Stimulated activated CD4-positive, alpha-beta T cell treated with anti-CD3 and anti-CD28 coated beads, TNF-alpha, amount 100 ng/mL, for 24 hours (primary cell): ENCODE results near the gene AK8.

Source experiments
- DNase-seq, 3 experiments: peaks; one replicate each; pipeline ENCODE4 v3.0.0-alpha.2; 2020; ENCODE audit warnings: low read depth in 3 of 3

The AK8 gene

DNA sequence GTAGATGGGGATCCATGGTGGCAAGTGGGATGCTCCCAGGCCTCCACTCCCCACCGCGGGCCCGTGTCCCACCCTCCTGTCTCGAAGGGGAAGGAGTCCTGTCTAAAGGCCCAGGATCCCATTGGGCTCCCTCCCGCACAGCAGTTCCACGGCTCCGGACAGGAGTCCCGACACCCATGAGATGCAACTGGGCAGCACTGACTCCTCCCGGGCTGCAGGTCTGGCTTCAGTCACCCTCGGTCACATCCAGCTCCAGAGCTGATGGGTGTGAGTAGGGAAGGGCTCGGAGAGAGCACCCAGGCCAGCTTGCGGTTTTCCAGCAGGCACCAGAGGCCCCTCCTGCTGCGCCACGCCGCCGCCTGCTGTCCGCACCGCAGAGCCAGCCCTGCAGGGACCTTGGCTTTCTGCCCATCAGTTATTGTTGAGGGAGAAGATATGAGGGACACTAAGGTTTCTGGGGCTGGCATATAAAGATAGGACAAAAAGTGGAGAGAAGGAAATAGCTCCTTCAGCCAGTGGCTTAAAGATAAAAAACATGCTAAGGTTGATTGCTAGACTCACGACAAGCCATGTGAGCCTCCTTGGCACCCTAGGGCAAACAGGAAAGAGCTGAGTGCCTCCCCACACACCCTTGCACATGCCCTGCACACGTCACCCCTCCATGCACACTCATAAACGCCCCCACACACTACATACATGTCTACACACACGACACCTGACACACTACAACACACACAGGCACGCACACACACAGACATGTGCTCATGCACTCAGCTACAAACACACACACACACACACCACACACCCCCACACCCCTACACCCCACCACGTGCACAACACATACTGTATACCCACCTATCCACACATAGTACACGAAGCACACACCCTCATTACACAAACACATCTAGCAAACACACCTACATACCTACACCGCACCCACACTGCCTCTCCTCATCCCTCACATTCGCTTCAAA is 79.0 kb downstream of the AK8 start:
- DNase-seq, result no peak

DNA sequence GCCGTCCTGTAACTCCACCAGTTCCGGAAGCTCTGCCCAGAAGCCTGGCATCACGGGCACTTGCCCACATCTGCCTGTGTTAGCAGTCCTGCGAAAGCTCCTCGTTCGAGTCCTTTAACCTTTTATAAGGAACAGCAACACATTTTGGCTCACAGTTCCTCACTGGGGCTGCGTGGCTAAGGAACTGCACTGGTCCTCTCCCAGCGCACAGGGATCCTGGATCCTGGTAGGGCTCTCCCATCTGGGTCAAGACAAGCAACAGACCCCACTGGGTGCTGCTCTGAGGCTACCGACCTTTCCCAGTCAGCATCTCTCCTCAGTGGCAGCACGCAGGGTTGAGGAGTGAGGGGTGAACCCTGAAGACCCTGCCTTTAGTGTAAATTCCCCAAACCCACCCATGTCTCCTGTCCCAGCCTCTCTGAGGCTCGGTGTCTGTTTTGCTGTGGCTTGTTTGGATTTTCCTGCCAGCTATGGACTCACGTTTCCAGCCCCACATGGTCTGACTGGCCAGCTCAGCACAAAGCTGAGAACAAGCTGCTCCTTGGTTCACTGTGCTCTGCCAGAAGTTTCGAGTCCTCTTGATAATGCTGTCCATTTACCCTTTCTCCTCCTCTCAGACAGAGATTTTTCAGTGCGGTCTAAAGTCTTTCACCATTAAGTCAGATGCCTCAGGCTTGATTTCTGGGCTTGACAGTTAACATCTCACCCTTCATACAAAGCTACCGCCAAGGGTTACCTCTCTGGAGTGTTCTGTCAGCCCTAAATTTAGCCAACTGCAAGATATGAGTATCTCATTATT is 80.0 kb downstream of the AK8 start:
- no peak for DNase-seq

DNA sequence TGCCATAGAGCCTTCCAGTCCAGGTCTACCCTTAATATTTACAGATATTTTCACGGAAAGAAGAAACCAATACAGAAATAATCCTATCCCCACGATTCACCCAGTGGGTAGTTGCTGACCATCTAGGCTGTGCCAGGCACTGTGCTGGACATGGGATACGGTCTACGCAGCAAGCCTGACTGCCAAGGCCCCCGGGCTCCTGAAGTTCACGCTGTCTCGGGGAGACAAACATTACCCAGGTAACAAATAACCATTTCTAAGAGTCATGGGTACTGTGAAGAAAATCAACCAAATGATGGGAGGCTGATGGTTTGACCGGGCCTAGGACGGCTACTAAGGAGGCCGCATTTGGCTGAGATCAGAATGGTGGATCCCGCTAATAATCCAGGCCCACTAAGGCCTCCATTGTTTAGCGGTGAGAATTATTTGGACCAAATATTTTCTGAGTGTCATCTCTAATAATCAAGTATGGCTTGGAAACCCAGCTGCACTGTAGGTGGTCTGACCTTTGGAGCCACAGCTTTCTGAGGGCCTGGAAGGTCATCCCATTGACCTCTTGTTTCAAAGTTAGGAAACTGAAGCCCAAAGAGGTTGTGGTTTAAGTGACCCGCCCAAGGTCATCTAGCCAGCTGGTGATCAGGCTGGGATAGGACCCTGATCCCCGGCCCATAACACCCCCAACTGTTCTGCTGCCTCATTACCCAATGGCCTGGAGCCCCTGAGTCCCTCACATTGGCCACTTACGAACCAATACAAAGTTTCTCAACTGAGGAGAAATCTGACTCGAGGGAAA is 82.4 kb downstream of the AK8 start:
- no peak for DNase-seq

DNA sequence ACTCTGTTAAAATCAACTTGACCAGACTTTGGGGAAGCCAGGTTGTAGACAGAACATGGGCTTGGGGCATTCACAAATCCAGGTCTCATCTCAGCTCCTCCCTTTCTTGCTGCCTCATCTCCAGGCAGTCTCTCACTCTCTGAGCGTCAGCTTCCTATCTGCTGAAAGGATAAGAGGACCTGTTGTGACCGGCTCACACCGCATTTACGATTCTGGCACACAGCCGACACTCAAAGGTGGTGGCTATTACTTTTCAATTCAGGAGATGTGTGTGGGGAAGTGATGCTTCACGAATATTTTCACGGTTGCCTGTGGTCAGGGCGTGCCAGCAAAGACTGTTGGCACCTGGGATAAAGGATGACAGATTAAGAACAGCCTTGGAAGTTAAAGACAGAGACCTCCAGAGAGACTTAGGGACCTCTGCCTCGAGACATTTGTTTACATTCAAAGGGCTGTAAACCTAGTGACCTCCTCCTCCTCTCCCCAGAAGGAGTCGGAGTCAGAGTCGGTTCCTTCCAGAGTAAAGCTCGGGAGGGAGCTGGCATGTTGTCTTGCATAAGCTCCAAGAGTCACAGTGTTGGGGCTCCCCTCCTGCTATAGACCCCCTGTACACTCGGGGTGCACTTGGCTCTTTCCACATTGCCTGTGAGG is 83.2 kb downstream of the AK8 start:
- DNase-seq, result no peak

DNA sequence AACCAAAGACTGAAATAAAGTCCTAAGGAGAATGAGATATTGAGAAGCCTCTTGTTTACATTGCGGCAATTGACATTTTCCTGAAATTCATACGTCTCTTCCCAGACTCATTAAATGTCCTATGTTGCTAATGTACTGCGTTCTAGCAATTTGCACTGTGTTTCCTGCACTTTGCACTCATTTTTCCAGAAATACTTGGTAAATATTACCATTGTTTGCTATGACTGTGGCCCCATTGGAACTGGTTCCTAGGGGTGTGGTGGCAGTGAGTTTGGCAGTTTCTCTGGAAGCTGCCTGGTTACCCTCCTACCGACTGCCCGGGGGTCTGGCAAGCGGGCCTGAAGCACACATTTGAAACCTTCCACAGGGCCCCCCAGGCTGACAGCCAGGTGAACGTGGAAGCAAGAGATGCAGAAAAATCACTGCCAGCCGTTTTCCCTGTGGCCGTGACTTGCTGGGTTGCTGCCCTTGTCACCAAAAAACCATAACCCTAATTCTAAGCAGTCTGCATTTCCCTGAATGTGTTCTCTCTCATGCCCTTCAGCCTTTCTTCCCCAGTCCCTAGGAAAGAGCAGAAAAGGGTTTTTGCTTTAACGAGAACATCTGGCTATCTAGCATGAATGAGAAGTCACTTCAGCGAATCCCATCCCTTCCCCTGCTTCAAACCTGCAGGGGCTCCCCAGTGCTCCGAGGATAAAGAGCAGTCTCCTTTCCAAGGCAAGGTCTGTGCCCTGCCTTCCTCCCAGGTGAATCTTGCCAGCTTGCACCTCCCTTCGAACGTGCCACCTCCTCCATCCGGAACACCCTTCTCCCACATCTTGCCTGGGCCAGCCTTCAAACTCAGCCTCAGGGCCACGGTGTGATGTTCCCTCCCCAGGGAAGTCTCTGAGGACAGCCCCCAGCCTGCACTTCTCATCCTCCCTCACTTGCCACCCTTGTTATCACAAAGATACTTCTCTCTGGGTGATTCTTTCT is 84.2 kb downstream of the AK8 start:
- DNase-seq, result no peak

DNA sequence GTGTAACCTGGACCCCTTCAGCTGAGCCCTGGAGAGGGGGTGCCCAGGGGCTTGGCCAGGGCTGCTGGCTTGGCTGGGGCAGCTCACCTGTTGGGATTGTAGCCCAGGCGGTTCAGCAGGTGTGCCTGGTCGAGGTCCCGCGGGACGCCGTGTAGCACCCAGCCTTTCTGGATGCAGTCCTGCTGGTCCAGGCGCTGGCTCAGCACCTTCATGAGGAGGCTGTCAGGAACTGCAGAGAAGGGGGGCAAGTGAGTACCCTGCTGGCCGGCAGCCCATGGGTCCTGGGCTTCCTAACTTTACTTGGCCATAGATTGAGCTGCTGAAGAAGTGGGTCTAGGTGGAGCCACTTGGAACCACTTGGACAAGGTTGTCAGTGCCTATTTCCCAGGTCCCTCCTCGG is 85.5 kb downstream of the AK8 start:
- DNase-seq, result no peak

DNA sequence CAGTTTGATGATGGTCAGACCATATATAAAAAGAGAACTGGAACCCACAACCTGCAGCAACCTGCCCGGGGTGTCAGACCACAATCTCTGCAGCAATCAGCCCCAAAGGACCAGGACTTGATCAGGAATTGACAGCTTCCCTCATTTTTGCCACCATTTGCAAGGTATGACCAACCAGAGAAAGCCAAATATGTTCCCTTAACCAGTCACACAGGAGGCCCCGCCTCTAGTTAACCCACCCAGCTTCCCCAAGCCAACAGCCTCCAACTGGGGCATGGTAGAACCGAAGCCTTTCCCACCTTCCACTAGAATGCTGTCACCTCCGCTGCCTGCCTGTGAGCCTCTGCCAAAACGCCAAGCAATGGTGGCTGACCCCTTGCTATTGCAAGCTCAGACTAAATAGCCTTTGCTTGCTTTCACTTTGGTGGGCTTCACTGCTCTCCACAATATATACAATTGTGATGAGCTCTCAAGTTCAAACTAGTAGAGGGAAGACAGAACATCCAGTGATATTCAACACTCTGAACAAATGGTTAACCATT is 86.3 kb downstream of the AK8 start:
- no peak for DNase-seq

DNA sequence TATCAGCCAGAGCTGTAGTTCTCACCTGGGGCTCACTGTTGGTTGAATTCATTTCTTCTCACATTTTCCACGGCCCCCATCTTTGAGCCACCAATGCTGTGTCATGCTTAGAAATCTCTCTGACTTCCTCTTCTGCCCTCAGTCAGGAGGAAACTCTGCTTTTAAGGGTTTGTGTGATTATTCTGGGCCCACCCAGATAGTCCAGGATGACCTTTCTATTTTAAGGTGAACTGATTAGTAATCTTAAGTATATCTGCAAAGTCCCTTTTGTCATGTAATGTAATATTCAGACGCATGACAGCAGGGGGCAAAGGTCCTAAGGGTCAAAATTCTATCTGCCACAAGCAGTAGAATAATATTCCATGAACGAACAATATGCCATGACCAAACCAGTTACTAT is 88.4 kb downstream of the AK8 start:
- DNase-seq, result no peak

DNA sequence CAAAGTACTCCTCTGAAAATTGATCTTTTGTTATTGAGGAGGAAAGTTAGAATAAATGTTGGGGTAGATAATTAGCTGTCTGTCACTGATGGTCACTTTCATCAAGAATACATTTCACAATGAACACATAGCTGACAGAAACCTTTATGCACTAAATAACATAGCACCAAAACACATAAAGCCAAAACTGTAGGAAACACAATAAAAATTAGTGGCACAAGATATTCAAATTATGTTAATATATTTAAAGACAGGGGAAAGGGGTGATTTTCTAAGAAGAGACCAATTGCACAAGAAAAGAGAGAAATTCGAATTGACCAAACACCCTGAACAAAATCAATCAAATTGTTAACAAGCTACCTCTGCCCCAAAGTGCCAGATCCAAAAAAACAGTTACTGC is 89.7 kb downstream of the AK8 start:
- no peak for DNase-seq

DNA sequence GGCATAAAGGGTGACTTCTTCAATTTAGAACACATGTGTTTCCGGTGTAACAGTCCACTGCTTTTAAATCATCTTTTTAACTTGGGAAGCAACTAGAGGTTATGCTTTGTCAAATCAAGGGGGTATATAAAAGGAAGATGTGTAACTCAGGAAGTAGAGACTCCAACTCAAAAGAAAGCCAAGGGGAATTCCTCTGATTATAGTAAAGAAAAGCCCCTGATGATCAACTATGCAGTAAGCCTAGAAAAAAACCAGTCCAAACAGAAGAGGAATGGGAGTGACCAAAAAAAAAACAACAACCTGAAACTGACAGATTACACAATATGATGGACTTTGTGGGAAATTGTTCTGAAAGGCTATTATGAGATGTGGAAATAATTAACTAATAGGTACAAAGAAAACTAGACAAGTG is 90.3 kb downstream of the AK8 start:
- DNase-seq, result no peak

DNA sequence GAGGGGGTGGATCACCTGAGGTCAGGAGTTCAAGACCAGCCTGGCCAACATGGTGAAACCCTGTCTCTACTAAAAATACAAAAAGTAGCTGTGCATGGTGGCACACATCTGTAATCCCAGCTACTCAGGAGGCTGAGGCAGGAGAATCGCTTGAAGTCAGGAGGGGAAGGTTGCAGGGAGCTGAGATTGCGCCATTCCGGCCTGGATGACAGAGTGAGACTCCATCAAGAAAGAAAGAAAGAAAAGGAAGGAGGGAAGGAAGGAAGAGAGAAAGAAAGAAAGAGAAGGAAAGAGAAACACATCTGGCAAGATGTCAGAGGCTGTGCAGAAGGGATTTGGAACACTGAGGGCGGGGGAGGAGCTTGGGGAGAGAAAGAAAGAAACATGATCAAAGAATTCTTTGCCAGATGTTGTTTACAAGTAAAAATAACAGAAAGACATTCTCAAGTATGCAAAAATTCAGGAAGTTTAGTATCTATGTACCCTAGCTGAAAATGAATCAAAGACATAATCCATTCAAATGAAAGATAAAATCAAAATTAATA is 93.7 kb downstream of the AK8 start:
- no peak for DNase-seq

DNA sequence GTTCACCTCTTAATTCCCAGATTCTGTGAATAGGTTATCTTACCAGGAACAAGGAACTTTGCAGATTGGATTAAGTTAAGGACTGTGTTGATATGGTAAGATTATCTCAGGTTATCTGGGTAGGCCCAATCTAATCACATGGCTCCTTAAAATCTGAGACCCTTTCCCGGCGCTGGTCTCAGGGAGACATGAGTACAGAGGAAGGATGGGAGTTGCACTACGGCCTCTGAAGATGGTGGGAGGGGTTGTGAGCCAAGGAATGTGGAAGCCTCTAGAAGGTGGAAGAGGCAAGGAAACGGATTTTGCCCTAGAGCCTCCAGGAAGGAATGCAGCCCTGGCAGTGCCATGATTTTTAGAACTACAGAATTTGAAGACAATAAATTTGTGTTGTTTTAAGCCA is 95.1 kb downstream of the AK8 start:
- DNase-seq, result no peak

DNA sequence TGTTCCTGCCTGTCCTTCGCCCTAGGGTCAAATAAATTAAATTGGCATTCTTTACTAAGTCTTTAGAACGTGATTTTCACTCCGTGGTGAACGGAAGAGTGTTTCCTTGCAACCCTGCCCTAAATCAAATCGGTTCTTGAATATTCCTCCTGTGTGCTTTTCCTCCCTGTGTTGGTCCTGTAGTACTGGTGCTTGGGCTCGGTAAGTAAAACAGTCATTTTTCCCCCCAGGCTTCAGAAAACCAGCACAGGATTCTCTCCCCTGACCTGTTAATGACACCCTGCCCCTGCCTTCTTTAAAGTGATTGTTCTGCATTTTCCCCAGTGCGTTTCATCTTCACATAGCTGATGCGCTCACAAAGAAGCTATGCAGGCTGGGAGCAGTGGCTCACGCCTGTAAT is 96.0 kb downstream of the AK8 start:
- DNase-seq, result no peak

DNA sequence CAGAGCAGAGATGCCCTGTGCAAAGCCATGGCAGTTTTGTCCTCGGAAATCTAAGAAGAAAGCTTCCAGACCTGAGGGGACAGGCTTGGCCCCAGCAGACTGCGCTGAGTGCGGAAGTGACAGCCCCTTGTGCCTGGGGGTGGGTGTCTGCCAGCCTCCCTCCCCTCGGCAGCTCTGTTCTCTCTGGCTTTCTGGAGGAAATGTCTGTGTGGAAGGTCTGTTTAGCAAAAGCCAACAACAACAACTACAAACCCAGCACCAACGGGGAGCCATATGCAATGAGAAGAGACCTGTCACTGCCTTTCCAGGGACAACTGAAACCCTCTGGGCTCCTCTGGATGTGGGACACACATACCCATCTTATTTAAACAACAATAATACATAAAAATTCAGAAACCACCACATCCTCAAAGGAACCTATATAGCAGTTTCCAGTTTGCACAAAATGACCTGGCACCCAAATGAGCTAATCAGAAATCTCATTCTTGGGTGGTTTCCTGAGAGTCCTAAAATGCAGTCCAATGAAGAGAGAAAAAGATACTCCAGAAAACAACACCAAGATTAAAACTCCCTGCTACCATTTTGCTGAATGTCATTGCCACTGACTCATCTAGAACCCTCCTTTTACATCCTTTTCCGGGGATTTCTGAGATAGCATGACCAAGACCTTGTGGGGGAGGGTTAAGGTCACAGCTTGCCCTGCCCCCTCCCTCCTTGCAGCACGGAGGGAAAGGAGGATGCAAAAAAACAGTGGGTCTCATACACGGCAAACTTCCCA is 97.7 kb downstream of the AK8 start:
- no peak for DNase-seq

DNA sequence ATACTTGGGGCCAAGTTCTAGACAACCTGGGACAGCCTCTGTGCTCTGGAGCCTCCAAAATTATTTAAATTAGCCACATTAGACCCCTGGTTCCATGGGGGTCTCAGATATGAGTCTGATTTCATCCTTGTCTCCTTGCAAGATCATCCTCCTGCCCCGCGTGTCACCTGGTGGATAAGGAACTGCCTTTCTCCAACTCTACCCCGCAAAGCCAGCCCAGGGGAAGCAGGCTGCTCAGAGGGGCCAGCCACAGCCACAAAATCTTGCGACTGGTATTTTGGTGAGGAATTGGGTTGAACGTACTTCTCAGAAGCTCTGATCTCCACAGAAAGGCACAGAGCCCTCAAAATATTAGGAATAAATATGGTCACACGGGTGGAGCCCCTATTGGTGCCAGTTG is 101.2 kb downstream of the AK8 start:
- no peak for DNase-seq

DNA sequence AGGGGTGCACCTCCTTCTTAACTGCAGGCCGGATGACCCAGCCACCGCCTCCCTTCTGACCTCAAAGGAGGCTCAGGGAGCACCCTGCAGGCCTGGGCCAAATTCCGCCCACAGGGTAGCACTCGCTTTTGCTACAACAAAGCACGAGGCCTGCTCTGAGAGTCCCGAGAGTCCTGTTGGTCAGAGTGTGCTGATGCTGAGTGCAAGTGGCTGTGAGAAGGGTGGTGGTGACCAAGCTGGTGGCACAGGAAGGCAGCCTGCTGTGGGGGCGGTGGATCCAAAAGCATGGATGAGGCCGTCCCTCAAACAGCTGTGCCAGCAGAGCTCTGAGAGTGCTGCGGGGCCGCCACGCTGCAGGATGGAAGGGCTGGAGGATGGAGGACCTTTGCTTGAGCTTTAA is 101.8 kb downstream of the AK8 start:
- DNase-seq, result no peak

DNA sequence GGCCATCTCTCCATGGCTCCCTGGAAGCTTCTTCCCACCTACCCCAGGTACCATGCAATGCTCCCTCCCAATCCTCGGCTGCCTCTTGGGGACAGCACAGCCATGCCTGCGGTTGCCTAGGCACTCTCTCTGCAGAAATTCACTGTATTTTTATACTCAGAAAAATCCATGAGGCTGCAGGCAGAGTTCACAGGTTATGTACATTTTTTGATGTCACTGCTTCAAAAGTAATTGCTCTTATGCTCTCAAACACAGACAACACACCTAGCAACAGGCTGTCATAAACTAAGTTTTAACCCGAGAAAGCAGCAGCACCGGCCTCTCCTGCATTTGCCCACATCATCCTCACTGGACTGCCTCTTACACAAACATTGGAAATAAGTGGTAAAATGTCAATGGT is 102.4 kb downstream of the AK8 start:
- no peak for DNase-seq

DNA sequence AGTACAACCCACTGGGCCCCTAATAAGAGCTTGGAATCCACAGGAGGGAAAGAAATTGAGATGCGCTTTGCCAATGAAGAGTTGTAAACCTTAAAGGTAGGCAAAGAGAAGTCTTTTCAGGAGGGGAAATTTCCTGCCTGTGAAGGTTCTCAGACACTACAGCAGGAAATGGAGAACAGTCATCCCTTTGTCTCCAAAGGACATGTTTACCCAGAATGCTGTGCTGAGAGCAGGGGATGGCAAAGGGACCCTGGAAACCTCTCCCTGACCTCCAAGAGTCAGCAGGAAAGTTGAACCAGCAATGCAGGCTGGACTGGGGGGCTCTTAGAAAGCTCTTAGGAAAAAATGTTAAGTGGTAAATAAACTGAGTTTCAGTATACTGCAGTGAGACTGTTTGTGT is 103.2 kb downstream of the AK8 start:
- no peak for DNase-seq

DNA sequence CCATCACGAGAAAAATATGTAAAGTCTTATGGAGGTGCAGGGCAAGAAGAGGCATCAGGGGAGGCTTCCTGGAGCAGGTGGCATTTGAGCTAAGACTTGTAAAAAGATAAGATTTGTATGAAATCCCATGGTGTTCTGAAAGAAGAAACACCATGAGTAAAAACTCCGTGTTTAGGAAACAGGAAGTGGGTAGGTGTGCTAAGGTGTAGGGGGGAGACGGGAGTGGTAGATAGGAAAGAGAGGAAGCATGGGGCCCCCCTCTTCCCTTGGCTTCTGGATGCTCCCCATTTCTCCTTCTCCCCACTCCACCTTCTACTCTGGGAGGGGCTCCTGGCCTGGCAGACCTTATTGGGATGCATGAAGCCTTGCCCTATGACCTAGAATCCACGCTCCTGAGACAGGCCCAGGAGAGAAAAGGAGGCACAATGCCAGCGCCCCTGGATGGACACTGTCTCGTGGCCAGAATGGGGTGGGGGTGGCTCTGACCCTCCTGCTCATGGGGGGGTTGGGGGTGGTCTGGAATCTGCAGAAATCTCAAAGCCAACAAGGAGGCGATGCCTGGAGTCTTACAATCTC is 104.2 kb downstream of the AK8 start:
- DNase-seq, result no peak
